WI38 (cell line): Measurements from ENCODE around the gene ACSBG1.

Experiments
- H3K4me3 ChIP-seq: 2 replicates; pipeline ENCODE4 v1.5.1; 2011; ENCODE audit warnings: low read depth, mild to moderate bottlenecking, control low read depth, low read length
- TF ChIP-seq, protein P1 (sequence below): IDR thresholded peaks from 2 replicates; pipeline ENCODE4 v1.5.1; 2012; ENCODE audit warnings: low read depth, mild to moderate bottlenecking, control low read depth, low read length

ACSBG1 gene

DNA sequence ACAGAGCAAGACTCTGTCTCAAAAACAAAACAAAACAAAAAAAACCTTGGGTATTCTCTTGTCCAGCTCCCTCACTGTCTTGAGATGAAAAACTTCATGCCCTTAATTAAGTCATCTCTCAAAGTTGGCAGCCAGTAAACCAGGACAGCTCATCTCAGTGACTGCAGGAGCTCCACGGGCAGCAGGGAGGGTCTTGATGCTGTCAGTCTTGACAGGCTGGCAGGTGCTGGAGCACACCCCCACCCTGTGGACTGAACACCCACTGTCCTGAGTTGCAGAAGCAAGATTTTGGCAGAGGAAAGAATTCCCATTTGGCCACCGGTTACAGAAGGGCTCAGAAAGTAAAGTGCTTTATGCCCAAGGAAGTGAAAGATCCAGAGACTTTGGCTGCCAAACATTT, 38.0 kb upstream of the ACSBG1 start:
- TF ChIP-seq, protein P1, sequence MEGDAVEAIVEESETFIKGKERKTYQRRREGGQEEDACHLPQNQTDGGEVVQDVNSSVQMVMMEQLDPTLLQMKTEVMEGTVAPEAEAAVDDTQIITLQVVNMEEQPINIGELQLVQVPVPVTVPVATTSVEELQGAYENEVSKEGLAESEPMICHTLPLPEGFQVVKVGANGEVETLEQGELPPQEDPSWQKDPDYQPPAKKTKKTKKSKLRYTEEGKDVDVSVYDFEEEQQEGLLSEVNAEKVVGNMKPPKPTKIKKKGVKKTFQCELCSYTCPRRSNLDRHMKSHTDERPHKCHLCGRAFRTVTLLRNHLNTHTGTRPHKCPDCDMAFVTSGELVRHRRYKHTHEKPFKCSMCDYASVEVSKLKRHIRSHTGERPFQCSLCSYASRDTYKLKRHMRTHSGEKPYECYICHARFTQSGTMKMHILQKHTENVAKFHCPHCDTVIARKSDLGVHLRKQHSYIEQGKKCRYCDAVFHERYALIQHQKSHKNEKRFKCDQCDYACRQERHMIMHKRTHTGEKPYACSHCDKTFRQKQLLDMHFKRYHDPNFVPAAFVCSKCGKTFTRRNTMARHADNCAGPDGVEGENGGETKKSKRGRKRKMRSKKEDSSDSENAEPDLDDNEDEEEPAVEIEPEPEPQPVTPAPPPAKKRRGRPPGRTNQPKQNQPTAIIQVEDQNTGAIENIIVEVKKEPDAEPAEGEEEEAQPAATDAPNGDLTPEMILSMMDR = no peak

DNA sequence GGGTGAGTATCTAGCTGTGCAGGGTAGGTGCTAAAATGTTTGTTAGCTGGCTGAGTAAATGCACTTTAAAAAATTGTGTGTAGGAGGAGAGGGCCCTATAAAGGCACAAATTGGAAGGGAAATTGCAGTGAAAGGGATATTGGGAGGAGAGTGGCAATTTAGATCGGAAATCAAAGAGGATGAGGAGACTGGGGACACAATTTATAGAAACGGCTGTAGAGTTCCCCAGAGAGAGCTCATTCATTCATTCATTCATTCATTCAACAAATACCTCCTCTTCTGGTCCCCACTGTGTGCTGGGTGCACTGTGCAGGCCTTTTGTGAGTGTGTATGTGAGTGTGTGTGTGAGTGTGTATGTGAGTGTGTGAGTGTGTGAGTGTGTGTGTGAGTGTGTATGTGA, 32.4 kb upstream of the ACSBG1 start:
- TF ChIP-seq, protein P1 = no peak
- H3K4me3 ChIP-seq = no peak overlapping the region

More for the DNA sequence above, 38.0 kb upstream of the ACSBG1 start:
- H3K4me3 ChIP-seq = no peak overlapping the region

DNA sequence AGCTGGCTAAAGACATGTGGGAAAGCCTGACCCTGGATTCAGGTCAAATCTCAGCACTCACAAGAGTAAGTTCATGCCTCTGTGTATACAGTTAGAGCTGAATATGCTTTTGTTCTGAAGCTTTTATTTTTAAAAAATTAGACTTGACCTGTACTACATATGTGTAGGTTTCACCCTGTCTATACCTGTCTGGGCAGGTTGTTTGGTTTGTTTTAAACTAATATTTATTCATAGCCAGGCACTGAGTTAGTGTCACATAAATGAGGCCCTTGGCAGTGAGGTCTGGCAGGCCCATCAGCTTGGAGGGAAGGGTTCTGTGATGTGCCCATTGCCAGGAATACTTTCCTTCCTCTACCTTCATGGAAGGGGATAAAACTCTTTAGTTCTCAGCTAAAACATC, 31.9 kb upstream of the ACSBG1 start:
- H3K4me3 ChIP-seq = no peak overlapping the region

DNA sequence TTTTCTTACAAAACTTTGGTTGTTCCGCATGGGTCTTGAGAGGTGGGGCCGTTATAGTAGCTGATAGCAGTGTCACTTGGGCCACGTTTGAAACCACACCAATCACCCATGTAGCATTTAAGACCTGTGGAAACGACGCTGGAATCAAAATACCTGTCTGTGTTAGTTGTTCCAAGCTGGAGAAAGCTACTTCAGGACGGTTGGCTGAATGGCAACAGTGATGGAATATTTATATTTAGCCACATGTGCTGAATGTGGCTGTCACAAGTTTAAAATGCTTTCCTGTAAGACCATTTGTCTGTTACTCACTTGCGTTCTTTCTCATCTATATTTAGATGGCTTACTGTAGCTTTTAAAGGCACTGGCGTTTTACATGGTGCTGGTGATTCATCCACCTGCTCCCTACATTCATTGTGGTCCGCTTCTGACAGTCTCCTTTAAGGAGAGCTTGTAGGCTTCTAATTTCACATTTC, 31.4 kb upstream of the ACSBG1 start:
- no peak overlapping the region for H3K4me3 ChIP-seq
- TF ChIP-seq, protein P1 = no peak

More for the DNA sequence above, 31.9 kb upstream of the ACSBG1 start:
- TF ChIP-seq, protein P1 = no peak

DNA sequence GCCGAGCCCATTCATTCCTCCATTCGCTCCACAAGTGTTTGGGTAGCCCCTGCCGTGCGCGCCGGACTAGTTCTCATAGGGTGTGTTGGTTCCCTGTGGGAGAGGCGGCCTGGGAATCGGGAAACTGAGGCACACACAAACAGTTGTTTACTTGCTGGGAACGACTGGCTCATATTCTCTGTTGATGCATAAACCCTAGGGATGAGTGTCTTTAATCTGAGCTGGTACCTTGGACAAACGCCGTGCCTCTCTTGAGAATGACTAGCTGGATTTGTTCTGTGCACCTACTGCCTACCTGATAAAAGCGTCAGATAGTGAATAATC, 30.7 kb upstream of the ACSBG1 start:
- H3K4me3 ChIP-seq = no peak overlapping the region
- TF ChIP-seq, protein P1 = no peak

DNA sequence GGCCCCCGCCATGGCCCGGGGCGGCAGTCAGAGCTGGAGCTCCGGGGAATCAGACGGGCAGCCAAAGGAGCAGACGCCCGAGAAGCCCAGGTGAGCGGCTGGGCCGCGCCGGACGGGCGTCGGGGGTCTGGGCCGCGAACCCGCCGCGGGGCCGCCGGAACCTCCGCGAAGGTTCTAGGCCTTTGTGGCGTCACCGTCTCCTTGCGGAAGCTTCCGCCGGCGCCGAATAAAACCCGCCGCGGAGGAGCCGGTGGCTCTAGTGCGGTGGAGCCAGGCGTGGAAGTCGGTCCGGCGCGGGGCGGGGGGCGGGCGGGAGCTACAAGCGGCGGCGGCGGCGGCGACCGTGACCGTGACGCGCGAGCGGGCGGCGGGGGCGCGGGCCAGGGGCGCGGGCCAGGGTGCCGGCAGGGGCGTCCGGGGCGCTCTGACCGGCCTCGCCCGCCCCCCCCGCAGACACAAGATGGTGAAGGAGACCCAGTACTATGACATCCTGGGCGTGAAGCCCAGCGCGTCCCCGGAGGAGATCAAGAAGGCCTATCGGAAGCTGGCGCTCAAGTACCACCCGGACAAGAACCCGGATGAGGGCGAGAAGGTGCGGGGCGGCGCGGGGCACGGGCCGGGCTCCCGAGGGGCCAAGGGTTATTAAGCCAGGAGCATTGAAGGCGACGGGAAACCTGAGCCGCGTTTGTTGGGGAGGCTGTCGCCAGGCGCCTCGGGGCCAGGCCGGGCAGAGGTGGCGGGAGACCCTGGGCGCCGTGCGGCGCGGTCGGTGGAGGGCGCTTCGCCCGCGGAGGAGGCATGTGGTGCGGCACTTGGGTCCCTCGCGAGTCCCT, 30.2 kb upstream of the ACSBG1 start, which contains the start of gene DNAJA4:
TSS of gene DNAJA4 (plus strand) at position 259 of the 833 bp plus-strand sequence. CDS start at position 461, 202 bp downstream.
- no peak within 1 kb of the TSS for H3K4me3 ChIP-seq
- TF ChIP-seq, protein P1 = no peak

DNA sequence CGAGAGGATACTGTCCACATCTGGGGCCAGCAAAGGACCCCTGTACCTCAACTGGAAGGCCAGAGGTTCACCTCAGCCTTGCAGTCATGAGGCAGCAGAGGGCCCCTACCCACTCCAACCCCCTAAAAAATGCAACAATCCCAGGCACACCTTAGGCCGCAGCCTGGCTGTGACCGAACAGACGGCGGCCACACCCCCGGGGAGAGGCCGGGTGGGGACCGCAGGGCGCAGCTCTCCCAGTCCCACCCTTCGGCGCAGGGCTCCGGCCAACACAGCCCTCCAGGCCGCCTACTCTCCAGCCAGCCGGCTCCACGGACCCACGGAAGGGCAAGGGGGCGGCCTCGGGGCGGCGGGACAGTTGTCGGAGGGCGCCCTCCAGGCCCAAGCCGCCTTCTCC, 29.5 kb upstream of the ACSBG1 start:
- H3K4me3 ChIP-seq = no peak overlapping the region
- TF ChIP-seq, protein P1 = no peak
